ENCODE results near the gene ZGRF1.

- TF ChIP-seq POLR2AphosphoS5 (IDR thresholded peaks at IDR 0.05) (no peak), REST (IDR thresholded peaks at IDR 0.05; ENCODE audit: borderline replicate concordance) (no peak), CTCF (IDR thresholded peaks at IDR 0.05; ENCODE audit: poor library complexity, severe bottlenecking) (no peak), TAF1 (IDR thresholded peaks at IDR 0.05; ENCODE audit: low read depth) (no peak), EP300 (conservative IDR thresholded peaks at IDR 0.05; ENCODE audit: poor library complexity, severe bottlenecking) (no peak), EZH2 (IDR thresholded peaks at IDR 0.05; ENCODE audit: borderline replicate concordance, insufficient read depth, low read length, poor library complexity, severe bottlenecking) (no peak), RAD21 (conservative IDR thresholded peaks at IDR 0.05) (no peak)
Measured at GRCh38 chr4:112616984-112617383, 19.7 kb downstream of the ZGRF1 start.
